GM23338 (cell line): Measurements from ENCODE around the gene OSBPL3. TPM values are rescaled to one million over a fixed set of nuclear protein-coding genes. Genes with fewer than 3 reads are reported as not detected.

Experiments
- ATAC-seq: fragments of 200-7000 bp; cut with Tn5 transposase; 3 replicates; pipeline ENCODE4 v1.9.1; 2020
- DNase-seq: peaks from one replicate; pipeline ENCODE4 v3.0.0-alpha.2; 2015; ENCODE audit warnings: low spot score
- H2AFZ ChIP-seq: fragments of 200-600 bp; sonication (generic); 2 replicates; pipeline ENCODE4 v1.8.0; 2016; ENCODE audit warnings: antibody characterized with exemption, mild to moderate bottlenecking, moderate library complexity
- H3F3A ChIP-seq: fragments of 200-600 bp; sonication (generic); replicated peaks from 2 replicates; pipeline ENCODE4 v1.8.0; 2017; ENCODE audit warnings: antibody characterized with exemption, mixed run types, low read depth
- H3K27ac ChIP-seq: fragments of 200-600 bp; sonication (generic); 2 replicates; pipeline ENCODE4 v1.6.1; 2016; ENCODE audit warnings: low read depth
- H3K27me3 ChIP-seq: fragments of 200-600 bp; sonication (generic); 2 replicates; pipeline ENCODE4 v1.8.0; 2016; ENCODE audit warnings: mild to moderate bottlenecking, mixed run types, moderate library complexity; ENCODE audit not compliant: insufficient read depth
- H3K36me3 ChIP-seq: fragments of 200-600 bp; sonication (generic); 2 replicates; pipeline ENCODE4 v1.8.0; 2016; ENCODE audit warnings: mild to moderate bottlenecking; ENCODE audit not compliant: insufficient read depth
- H3K4me1 ChIP-seq: fragments of 200-600 bp; sonication (generic); 2 replicates; pipeline ENCODE4 v1.8.0; 2016; ENCODE audit warnings: mild to moderate bottlenecking, moderate library complexity; ENCODE audit not compliant: insufficient read depth
- H3K4me2 ChIP-seq: fragments of 200-600 bp; sonication (generic); 2 replicates; pipeline ENCODE4 v1.7.1; 2017; ENCODE audit warnings: mixed run types
- H3K4me3 ChIP-seq: fragments of 200-600 bp; sonication (generic); 2 replicates; pipeline ENCODE4 v1.6.1; 2016; ENCODE audit warnings: mixed run types
- H3K79me2 ChIP-seq: fragments of 200-600 bp; sonication (generic); replicated peaks from 2 replicates; pipeline ENCODE4 v1.8.0; 2017; ENCODE audit warnings: mild to moderate bottlenecking; ENCODE audit not compliant: insufficient read depth
- H3K9me2 ChIP-seq: fragments of 200-600 bp; sonication (generic); 2 replicates; pipeline ENCODE4 v1.8.0; 2017; ENCODE audit not compliant: insufficient read depth
- H4K20me1 ChIP-seq: fragments of 200-600 bp; sonication (generic); replicated peaks from 2 replicates; pipeline ENCODE4 v1.8.0; 2017; ENCODE audit warnings: mild to moderate bottlenecking; ENCODE audit not compliant: insufficient read depth
- H3K27ac Mint-ChIP-seq: 2 replicates; pipeline ENCODE4 v1.8.0; 2020; ENCODE audit warnings: inconsistent platforms, mild to moderate bottlenecking, moderate library complexity, mixed read lengths
- H3K27me3 Mint-ChIP-seq: 3 replicates; pipeline ENCODE4 v1.8.0; 2022; ENCODE audit warnings: low read depth, mild to moderate bottlenecking, moderate library complexity, mixed read lengths, inconsistent platforms; ENCODE audit not compliant: insufficient read depth, poor library complexity
- H3K36me3 Mint-ChIP-seq: 3 replicates; pipeline ENCODE4 v1.8.0; 2021; ENCODE audit warnings: low read depth, mild to moderate bottlenecking, inconsistent platforms, moderate library complexity, mixed read lengths
- H3K4me1 Mint-ChIP-seq: 3 replicates; pipeline ENCODE4 v1.8.0; 2020; ENCODE audit warnings: mild to moderate bottlenecking, inconsistent platforms, mixed read lengths
- H3K4me3 Mint-ChIP-seq: 3 replicates; pipeline ENCODE4 v1.8.0; 2021; ENCODE audit warnings: moderate library complexity, mild to moderate bottlenecking, inconsistent platforms, mixed read lengths
- H3K9me3 Mint-ChIP-seq: 3 replicates; pipeline ENCODE4 v1.8.0; 2020; ENCODE audit warnings: moderate library complexity, mild to moderate bottlenecking, inconsistent platforms, mixed read lengths
- CREB1 ChIP-seq: fragments of 250-450 bp; sonication (Bioruptor Pico); IDR thresholded peaks from 2 replicates; pipeline ENCODE4 v1.5.0; 2020; ENCODE audit warnings: low read depth, mild to moderate bottlenecking, moderate library complexity
- EZH2phosphoT487 ChIP-seq: fragments of 200-600 bp; sonication (generic); IDR thresholded peaks from one replicate; pipeline ENCODE4 v1.8.1; 2018; ENCODE audit warnings: antibody characterized with exemption; ENCODE audit not compliant: unreplicated experiment
- NANOG ChIP-seq: IDR thresholded peaks from 2 replicates; pipeline ENCODE4 v1.6.1; 2016; ENCODE audit warnings: antibody characterized with exemption, borderline replicate concordance
- POLR2AphosphoS5 ChIP-seq: IDR thresholded peaks from 2 replicates; pipeline ENCODE4 v1.6.1; 2016; ENCODE audit warnings: antibody characterized with exemption, low read depth
- REST ChIP-seq: IDR thresholded peaks from one replicate; pipeline ENCODE4 v1.6.1; 2018; ENCODE audit warnings: antibody characterized with exemption; ENCODE audit not compliant: unreplicated experiment
- ZNF114 ChIP-seq: fragments of 250-450 bp; sonication (Bioruptor Pico); IDR thresholded peaks from 2 replicates; pipeline ENCODE4 v1.5.0; 2020; ENCODE audit warnings: mild to moderate bottlenecking, moderate library complexity
- polyA plus RNA-seq: library from polyadenylated mRNA; unstranded; fragments of >200 nt; fragmentation: Nextera tagmentation; extraction: Ambion mirVana; gene quantifications from 2 replicates; pipeline ENCODE4 v1.2.1, GENCODE V29; 2016
- total RNA-seq: library from RNA; depleted of rRNA; stranded (reverse); fragments of >200 nt; shearing (Covaris generic); gene quantifications from 2 replicates; pipeline ENCODE4 v1.2.3, GENCODE V29; 2014
- TF ChIP-seq, protein P1 (sequence below): fragments of 250-450 bp; sonication (Bioruptor Pico); IDR thresholded peaks from 2 replicates; pipeline ENCODE4 v1.5.0; 2020; ENCODE audit warnings: mild to moderate bottlenecking, moderate library complexity

The OSBPL3 gene
- total and polyA plus RNA-seq, 2 experiments from 2014 or later: 7.2 to 15.7 TPM

DNA sequence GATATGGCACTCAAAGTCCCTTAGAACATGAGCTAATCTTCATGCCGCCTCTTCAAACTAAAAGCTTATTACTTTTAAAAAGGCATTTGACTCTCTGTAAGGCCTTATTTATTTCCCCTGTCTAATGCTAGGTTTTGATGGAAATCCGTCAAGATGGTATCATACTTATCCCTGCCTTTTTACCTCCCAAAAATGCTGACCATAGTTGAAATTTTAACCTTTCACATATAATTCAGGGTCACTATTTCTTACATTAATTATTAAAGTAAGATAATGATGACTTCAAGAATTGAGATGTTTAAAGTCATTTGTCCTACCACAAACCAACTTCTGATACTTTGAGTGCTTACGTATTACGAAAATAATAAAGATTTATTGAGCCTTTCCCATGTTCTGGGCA lies 12.3 kb upstream of the OSBPL3 start:
- H3K4me1 Mint-ChIP-seq: no peaks in the 10 kb centered on the region
- no peaks in the 10 kb centered on the region for H3K36me3 ChIP-seq
- H3K9me3 Mint-ChIP-seq: no peaks in the 10 kb centered on the region; the same call in 2 of the 3 replicates
- no peaks in the 10 kb centered on the region for H3K4me1 ChIP-seq
- H3K27me3 ChIP-seq: no peaks in the 10 kb centered on the region
- no peak overlapping the region for H3K4me2 ChIP-seq
- DNase-seq: no peak
- no peaks in the 10 kb centered on the region for H3F3A ChIP-seq
- no peak overlapping the region for H3K4me3 Mint-ChIP-seq
- no peaks in the 10 kb centered on the region for H3K9me2 ChIP-seq
- no peaks in the 10 kb centered on the region for H3K79me2 ChIP-seq
- TF ChIP-seq EZH2phosphoT487 (no peak), ZNF114 (CRISPR knock-in tag) (no peak), POLR2AphosphoS5 (no peak), NANOG (no peak), REST (no peak), CREB1 (CRISPR knock-in tag) (no peak)
- TF ChIP-seq, protein P1, sequence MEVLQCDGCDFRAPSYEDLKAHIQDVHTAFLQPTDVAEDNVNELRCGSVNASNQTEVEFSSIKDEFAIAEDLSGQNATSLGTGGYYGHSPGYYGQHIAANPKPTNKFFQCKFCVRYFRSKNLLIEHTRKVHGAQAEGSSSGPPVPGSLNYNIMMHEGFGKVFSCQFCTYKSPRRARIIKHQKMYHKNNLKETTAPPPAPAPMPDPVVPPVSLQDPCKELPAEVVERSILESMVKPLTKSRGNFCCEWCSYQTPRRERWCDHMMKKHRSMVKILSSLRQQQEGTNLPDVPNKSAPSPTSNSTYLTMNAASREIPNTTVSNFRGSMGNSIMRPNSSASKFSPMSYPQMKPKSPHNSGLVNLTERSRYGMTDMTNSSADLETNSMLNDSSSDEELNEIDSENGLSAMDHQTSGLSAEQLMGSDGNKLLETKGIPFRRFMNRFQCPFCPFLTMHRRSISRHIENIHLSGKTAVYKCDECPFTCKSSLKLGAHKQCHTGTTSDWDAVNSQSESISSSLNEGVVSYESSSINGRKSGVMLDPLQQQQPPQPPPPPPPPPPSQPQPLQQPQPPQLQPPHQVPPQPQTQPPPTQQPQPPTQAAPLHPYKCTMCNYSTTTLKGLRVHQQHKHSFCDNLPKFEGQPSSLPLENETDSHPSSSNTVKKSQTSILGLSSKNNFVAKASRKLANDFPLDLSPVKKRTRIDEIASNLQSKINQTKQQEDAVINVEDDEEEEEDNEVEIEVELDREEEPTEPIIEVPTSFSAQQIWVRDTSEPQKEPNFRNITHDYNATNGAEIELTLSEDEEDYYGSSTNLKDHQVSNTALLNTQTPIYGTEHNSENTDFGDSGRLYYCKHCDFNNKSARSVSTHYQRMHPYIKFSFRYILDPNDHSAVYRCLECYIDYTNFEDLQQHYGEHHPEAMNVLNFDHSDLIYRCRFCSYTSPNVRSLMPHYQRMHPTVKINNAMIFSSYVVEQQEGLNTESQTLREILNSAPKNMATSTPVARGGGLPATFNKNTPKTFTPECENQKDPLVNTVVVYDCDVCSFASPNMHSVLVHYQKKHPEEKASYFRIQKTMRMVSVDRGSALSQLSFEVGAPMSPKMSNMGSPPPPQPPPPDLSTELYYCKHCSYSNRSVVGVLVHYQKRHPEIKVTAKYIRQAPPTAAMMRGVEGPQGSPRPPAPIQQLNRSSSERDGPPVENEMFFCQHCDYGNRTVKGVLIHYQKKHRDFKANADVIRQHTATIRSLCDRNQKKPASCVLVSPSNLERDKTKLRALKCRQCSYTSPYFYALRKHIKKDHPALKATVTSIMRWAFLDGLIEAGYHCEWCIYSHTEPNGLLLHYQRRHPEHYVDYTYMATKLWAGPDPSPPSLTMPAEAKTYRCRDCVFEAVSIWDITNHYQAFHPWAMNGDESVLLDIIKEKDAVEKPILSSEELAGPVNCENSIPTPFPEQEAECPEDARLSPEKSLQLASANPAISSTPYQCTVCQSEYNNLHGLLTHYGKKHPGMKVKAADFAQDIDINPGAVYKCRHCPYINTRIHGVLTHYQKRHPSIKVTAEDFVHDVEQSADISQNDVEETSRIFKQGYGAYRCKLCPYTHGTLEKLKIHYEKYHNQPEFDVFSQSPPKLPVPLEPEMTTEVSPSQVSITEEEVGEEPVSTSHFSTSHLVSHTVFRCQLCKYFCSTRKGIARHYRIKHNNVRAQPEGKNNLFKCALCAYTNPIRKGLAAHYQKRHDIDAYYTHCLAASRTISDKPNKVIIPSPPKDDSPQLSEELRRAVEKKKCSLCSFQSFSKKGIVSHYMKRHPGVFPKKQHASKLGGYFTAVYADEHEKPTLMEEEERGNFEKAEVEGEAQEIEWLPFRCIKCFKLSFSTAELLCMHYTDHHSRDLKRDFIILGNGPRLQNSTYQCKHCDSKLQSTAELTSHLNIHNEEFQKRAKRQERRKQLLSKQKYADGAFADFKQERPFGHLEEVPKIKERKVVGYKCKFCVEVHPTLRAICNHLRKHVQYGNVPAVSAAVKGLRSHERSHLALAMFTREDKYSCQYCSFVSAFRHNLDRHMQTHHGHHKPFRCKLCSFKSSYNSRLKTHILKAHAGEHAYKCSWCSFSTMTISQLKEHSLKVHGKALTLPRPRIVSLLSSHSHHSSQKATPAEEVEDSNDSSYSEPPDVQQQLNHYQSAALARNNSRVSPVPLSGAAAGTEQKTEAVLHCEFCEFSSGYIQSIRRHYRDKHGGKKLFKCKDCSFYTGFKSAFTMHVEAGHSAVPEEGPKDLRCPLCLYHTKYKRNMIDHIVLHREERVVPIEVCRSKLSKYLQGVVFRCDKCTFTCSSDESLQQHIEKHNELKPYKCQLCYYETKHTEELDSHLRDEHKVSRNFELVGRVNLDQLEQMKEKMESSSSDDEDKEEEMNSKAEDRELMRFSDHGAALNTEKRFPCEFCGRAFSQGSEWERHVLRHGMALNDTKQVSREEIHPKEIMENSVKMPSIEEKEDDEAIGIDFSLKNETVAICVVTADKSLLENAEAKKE: no peak
- H4K20me1 ChIP-seq: no peaks in the 10 kb centered on the region
- no peak overlapping the region for H2AFZ ChIP-seq
- no peaks in the 10 kb centered on the region for H3K27me3 Mint-ChIP-seq
- H3K27ac Mint-ChIP-seq: no peak overlapping the region
- H3K4me3 ChIP-seq: no peak overlapping the region
- no peak for ATAC-seq
- H3K36me3 Mint-ChIP-seq: no peaks in the 10 kb centered on the region
- no peak overlapping the region for H3K27ac ChIP-seq
